ENCODE results near the gene PDCD5.

DNA sequence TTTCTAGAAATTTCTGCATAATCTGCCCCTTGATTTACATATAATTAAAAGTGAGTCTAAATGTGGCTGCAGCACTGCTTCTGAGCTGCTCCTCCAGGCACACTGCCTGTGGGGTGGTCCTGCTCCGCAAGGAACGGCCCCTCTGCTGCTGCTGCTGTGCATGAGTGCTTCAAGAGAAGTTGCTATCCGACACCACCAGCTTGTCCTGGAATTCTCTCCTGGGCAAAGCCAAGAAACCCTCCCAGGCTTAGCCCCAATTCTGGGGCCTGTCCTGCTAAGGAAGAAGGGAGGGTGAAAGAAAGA lies 7.5 kb upstream of the PDCD5 start:
- TF ChIP-seq, protein P1, sequence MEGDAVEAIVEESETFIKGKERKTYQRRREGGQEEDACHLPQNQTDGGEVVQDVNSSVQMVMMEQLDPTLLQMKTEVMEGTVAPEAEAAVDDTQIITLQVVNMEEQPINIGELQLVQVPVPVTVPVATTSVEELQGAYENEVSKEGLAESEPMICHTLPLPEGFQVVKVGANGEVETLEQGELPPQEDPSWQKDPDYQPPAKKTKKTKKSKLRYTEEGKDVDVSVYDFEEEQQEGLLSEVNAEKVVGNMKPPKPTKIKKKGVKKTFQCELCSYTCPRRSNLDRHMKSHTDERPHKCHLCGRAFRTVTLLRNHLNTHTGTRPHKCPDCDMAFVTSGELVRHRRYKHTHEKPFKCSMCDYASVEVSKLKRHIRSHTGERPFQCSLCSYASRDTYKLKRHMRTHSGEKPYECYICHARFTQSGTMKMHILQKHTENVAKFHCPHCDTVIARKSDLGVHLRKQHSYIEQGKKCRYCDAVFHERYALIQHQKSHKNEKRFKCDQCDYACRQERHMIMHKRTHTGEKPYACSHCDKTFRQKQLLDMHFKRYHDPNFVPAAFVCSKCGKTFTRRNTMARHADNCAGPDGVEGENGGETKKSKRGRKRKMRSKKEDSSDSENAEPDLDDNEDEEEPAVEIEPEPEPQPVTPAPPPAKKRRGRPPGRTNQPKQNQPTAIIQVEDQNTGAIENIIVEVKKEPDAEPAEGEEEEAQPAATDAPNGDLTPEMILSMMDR (IDR thresholded peaks at IDR 0.05): no peak
- TF ChIP-seq POLR2A (IDR thresholded peaks at IDR 0.05): no peak

Data from adrenal gland (tissue), 5 donors.